ENCODE results near the gene TCF7L2. TPM values are rescaled to one million over a fixed set of nuclear protein-coding genes. Genes with fewer than 3 reads are reported as not detected.
A peak's percentile ranks its signal among the peaks of the same experiment; 100 is the strongest.

Gene TCF7L2
- total RNA-seq, 2 donors from 2014 or later, result 8.1 to 10.3 TPM

DNA sequence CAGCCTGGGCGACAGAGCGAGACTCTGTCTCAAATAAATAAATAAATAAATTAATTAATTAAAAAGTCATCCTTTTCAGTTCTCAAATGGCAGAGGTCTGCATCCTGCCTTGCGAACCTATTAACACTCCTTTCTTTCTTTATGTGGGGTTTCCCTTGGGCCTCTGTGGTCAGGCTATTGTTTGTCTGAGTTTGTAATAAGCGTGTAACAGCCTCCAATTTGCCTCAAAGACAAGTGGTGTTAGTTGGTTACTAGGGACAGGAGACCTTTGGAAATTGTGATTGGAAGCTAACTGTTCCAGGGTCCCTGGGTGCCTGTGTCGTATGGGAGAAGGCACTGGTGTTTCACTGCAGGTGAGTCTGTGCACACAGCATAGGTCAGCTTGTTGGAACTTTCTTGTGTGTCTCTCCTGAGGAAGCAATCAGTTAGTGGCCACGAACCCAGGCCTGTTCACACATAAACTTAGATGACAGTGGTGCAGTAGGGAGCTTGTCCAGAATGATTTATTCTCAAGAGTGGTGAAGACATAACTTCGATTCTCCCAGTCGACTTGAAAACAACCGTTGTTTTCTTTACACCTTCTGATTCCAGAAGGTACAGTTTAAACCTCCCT, 33.5 kb downstream of the TCF7L2 start:
- H3K36me3 Mint-ChIP-seq, result no peaks in the 10 kb centered on the region
- ATAC-seq (no peak), DNase-seq (ENCODE audit: low spot score) (no peak)
- peaks cover 34 to 41% of the 10 kb centered on the region in 2 donors for H3K27me3 Mint-ChIP-seq
- H3K9me3 Mint-ChIP-seq, result no peaks in the 10 kb centered on the region
- no peak overlapping the region for H3K4me3 Mint-ChIP-seq
- peaks cover 44 to 47% of the 10 kb centered on the region in 2 donors for H3K4me1 Mint-ChIP-seq (ENCODE audit: low read depth in 2 of 2)
- no peak overlapping the region for H3K27ac Mint-ChIP-seq

DNA sequence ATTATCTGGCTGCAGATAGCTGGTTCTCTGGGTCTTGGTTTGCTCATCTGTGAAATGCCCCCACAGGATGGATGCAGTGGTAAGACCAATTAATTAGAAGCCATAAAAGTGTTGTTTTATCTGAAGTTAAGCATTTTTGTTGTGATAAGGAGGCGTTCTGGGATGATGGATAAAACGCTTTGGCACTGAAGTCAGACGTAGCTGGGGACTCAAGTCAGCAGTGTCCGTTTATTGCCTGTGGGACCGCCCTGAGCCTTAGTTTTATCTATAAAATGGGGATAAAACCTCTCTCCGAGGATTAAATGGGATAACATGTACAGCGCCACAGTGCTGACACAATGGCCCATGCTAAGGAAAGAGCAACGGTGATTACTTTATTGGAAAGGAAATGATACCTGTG, 34.7 kb downstream of the TCF7L2 start:
- no peaks in the 10 kb centered on the region for H3K36me3 Mint-ChIP-seq
- ATAC-seq (no peak), DNase-seq (ENCODE audit: low spot score) (no peak)
- no peaks in the 10 kb centered on the region for H3K9me3 Mint-ChIP-seq
- no peak overlapping the region for H3K4me3 Mint-ChIP-seq
- H3K27me3 Mint-ChIP-seq, result peaks cover 35 to 45% of the 10 kb centered on the region in 2 donors
- no peak overlapping the region for H3K27ac Mint-ChIP-seq
- H3K4me1 Mint-ChIP-seq (ENCODE audit: low read depth in 2 of 2), result peaks cover 44 to 47% of the 10 kb centered on the region in 2 donors

DNA sequence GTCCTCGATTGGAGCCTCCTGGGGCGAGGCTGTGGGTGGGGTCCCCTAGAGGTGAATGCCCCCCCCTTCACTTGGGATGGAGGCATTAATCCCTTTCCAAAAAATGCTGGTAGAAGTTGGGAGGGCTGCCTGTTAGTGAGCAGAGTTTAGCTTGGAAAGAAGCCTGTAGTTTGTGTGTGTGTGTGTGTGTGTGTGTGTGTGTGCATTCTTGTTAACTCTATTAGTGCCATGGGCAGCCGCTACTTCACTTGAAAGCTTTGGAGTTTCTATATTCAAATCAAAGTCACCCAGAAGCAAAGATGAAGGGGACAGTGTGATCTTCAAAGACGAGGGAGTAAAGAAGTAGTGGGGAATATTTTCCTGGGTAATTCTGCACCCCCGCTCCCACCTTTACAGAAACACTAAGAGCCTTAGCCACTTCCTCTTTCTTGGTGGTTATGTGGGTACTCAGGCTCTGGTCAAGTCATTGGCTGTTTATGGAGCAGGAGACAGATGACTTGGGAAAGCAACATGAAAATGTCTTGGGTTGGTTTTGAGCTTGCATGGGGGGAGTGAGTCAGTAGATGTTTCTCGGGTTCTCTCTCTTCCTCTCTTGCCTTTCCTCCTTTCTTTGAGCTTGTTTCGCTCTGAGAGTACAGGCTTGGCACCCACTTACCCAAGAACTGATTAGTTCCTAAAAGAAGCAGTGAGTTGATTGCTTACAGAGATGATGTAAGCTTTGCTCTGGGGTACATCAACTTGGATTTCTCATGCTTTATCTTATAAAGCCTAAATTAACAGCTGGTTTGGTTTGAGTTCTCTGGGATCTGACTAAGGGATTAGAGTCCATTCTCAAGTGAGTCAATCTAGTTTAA, 35.9 kb downstream of the TCF7L2 start:
- DNase-seq (ENCODE audit: low spot score), result no peak
- Mint-ChIP-seq H3K36me3 (no peaks in the 10 kb centered on the region), H3K27ac (peak overlapping the region in 1 of 2 donors; percentile 77), H3K4me1 (ENCODE audit: low read depth in 2 of 2) (peaks cover 42 to 45% of the 10 kb centered on the region in 2 donors), H3K27me3 (peaks cover 35 to 45% of the 10 kb centered on the region in 2 donors), H3K9me3 (no peaks in the 10 kb centered on the region), H3K4me3 (peak overlapping the region; percentile 58)
- ATAC-seq, result peak; percentile 75 to 79

DNA sequence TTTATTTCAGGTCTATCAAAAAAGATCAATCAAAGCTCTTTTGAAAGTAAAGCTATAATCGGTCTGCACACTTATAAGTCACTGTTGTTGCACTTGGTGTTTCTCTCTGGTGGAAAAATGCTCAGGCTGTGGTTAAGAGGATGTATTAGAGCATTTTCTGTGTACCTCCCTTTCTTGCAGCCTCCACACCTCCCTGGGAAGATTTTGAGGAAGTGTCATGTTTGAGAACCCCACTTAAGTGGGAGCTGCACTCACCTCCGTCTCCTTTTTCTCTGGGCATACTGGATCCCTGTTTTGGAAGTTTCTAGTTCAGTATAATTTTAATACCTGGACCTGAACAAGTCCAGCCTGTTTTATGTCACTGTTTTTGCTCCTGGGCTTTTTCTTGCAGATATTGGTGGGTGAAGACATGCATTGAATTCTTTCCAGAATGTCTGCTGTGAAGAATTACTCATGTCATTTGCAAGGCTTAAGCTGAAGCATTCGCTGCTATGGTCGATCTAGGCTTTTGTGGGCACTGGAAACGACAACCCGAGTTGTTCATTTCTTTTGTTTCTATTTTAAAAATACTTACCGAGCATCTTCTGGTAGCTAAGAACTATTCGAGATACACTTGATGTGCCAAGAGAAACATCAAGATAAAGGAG, 36.6 kb downstream of the TCF7L2 start:
- ATAC-seq, result no peak
- Mint-ChIP-seq H3K9me3 (no peaks in the 10 kb centered on the region), H3K4me3 (peak overlapping the region; percentile 58), H3K36me3 (no peaks in the 10 kb centered on the region), H3K27ac (peak overlapping the region in 1 of 2 donors; percentile 77), H3K27me3 (peaks cover 35 to 45% of the 10 kb centered on the region in 2 donors), H3K4me1 (ENCODE audit: low read depth in 2 of 2) (peaks cover 34 to 38% of the 10 kb centered on the region in 2 donors)
- DNase-seq (ENCODE audit: low spot score), result no peak

DNA sequence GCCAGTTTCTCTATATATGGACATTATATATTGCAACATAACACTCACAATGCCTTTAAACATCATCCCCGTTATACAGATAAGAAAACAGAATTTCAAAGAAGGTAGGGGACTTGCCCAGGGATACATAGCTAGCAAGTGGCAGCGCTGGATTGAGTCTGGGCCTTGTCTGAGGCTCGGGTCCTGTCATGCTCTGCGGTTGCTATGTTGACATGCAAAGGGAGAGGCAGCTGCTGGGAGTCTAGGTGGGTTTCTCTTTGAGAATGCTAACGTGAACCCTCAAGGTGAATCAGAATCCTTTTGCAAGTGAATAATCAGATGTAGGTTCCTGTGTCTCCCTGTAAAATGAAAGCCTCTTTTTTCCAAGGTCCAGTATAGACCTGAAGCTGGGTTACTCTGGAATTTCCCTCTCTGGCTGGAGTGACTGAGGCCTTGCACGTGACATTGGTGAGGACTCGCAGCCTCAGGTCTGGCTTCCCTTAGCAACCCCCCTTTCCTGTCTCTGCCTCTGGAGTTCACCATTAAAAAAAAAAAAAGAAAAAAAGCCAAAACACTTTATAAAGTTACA, 38.9 kb downstream of the TCF7L2 start:
- ATAC-seq (no peak), DNase-seq (ENCODE audit: low spot score) (no peak)
- no peaks in the 10 kb centered on the region for H3K9me3 Mint-ChIP-seq
- H3K4me3 Mint-ChIP-seq, result no peak overlapping the region
- H3K36me3 Mint-ChIP-seq, result no peaks in the 10 kb centered on the region
- peaks cover 35 to 40% of the 10 kb centered on the region in 2 donors for H3K27me3 Mint-ChIP-seq
- no peak overlapping the region for H3K27ac Mint-ChIP-seq
- peaks cover 26 to 28% of the 10 kb centered on the region in 2 donors for H3K4me1 Mint-ChIP-seq (ENCODE audit: low read depth in 2 of 2)

DNA sequence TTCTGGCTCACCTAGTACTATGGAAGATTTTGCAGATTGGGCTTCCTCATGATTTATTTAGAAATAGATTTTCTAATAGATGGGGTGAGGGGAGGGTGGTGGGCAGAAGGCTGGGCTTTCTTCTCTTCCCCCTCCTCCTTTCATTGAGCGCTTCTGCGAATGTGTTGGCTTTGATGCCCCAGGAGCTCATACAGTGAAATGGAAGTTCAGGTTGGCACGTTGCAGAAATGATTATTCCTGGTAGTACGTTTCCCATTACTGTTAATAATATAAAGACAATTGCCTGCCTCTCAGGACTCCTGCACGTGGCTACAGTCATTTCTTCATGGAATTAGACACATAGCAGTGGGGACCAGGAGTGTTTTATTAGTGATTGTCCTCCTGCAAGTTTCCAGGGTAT, 39.8 kb downstream of the TCF7L2 start:
- no peak for ATAC-seq
- no peak for DNase-seq (ENCODE audit: low spot score)
- H3K4me3 Mint-ChIP-seq, result no peak overlapping the region
- H3K9me3 Mint-ChIP-seq, result no peaks in the 10 kb centered on the region
- H3K36me3 Mint-ChIP-seq, result no peaks in the 10 kb centered on the region
- peaks cover 26 to 27% of the 10 kb centered on the region in 2 donors for H3K4me1 Mint-ChIP-seq (ENCODE audit: low read depth in 2 of 2)
- no peak overlapping the region for H3K27ac Mint-ChIP-seq
- H3K27me3 Mint-ChIP-seq, result peaks cover 30 to 36% of the 10 kb centered on the region in 2 donors

DNA sequence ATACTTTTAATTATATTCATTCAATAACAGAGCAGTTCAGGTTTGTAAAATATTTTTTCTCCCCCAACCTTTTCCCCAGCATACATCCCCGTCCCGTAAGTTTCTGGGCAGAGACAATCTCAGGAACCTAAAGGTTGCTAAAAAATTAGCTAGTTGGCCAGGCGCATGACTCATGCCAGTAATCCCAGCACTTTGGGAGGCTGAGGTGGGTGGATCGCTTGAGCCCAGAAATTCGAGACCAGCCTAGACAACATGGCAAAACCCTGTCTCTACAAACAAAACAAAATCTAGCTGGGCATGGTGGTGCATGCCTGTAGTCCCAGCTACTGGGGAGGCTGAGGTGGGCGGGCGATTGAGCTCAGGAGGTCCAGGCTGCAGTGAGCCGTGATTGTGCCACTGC, 40.2 kb downstream of the TCF7L2 start:
- peaks cover 22 to 24% of the 10 kb centered on the region in 2 donors for H3K4me1 Mint-ChIP-seq (ENCODE audit: low read depth in 2 of 2)
- ATAC-seq (no peak), DNase-seq (ENCODE audit: low spot score) (no peak)
- H3K27me3 Mint-ChIP-seq, result peaks cover 26 to 31% of the 10 kb centered on the region in 2 donors
- no peak overlapping the region for H3K27ac Mint-ChIP-seq
- H3K4me3 Mint-ChIP-seq, result no peak overlapping the region
- no peaks in the 10 kb centered on the region for H3K9me3 Mint-ChIP-seq
- H3K36me3 Mint-ChIP-seq, result no peaks in the 10 kb centered on the region

DNA sequence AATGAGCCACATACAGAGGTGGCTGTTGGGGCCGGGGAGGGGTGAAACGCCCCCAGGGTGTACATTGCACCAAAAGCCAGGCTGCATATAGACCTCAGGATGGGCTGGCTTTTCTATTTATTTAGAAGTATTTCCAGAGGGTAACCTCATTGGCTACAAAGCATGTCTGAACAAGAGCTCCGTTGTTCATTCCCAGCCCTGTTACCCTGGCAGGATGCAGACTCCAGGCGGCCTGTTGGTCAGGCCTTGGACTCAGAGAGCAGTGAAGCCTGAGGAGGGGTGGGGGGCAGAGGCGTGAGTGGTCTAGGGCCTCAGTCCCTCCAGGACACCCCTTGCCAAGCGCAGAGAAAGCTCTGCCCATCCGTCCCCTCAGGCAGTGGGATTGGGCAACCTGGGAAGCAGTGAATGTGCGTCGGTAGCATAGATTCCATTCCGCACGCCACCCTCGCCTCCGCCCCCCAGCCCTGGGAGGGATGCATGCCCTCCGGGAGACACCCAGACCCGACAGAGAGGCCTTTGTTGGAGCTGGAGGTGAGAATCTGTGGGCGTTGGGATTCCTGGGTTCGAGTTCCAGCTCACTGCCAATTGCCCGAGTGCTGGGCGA, 41.9 kb downstream of the TCF7L2 start:
- H3K4me3 Mint-ChIP-seq, result no peak overlapping the region
- peaks cover 14% of the 10 kb centered on the region in 2 donors for H3K27me3 Mint-ChIP-seq
- H3K36me3 Mint-ChIP-seq, result no peaks in the 10 kb centered on the region

DNA sequence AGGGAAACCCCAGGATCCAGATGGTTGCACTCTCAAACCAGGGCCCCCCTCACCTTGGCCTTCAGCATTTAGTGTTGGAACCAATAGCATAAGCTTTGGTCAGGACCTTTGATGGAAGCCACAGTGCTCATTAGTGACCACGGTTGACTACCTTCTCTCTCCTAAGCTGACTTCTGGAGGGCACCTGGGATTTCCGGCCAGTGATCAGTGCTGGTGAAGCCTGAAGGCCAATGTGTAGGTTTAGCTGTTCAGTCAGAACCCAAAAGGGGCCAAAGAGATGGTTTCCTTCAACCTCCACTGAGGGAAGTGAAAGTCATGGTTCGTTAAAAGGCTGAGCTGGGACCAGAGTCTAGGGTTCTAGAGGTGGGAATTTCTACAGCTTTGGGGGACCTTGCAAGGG, 46.4 kb downstream of the TCF7L2 start:
- DNase-seq (ENCODE audit: low spot score) (no peak), ATAC-seq (no peak)
- Mint-ChIP-seq H3K4me1 (ENCODE audit: low read depth in 2 of 2) (peaks cover 0 to 3% of the 10 kb centered on the region in 2 donors), H3K9me3 (no peaks in the 10 kb centered on the region), H3K36me3 (no peaks in the 10 kb centered on the region), H3K4me3 (no peak overlapping the region), H3K27ac (no peak overlapping the region), H3K27me3 (peaks cover 0 to 3% of the 10 kb centered on the region in 2 donors)

More for the DNA sequence above, 41.9 kb downstream of the TCF7L2 start:
- Mint-ChIP-seq H3K9me3 (no peaks in the 10 kb centered on the region), H3K27ac (no peak overlapping the region), H3K4me1 (ENCODE audit: low read depth in 2 of 2) (peaks cover 5 to 10% of the 10 kb centered on the region in 2 donors)
- DNase-seq (ENCODE audit: low spot score), result peak; percentile 59
- ATAC-seq, result no peak

DNA sequence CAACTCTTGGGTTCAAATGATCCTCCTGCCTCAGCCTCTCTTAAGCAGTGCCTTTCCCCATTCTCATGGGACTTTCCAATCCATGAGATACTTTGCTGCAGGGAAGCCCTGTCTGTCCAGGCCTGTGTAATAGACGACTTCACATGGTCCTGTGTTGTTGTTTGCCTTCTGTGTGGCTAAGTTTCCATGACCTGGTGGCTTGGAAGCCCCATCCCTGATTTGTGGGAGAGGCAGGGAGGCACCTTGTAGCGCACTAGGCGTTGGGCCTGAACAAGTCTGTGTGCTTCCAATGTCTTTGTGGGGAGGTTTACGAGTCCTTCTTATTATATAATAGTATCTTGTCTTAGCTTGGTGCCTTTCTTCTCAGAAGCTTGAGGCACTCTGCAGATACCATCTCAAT, 49.1 kb downstream of the TCF7L2 start:
- no peak overlapping the region for H3K4me3 Mint-ChIP-seq
- H3K36me3 Mint-ChIP-seq, result no peaks in the 10 kb centered on the region
- peaks cover 8 to 11% of the 10 kb centered on the region in 2 donors for H3K27me3 Mint-ChIP-seq
- H3K4me1 Mint-ChIP-seq (ENCODE audit: low read depth in 2 of 2), result peaks cover 0 to 9% of the 10 kb centered on the region in 2 donors
- ATAC-seq (no peak), DNase-seq (ENCODE audit: low spot score) (no peak)
- no peaks in the 10 kb centered on the region for H3K9me3 Mint-ChIP-seq
- H3K27ac Mint-ChIP-seq, result no peak overlapping the region

DNA sequence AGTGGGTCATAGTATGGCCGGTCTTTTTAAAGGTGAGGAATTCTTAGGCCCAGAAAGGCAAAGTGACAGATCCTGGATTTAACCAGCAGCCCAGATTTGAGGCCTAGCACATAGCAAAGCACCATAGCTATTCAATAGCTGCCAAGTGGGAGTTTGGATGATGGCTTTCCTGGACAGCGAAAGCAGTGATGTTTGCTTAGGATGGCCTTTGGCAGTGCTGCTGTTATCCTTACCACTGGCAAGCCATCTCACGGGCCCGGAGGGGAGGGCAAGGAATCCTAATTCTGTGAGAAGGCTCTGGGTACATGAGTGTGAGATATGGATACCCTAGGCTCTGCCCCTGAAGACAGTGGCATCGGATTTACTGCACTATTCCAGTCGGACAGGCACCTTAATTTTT, 50.4 kb downstream of the TCF7L2 start:
- Mint-ChIP-seq H3K9me3 (no peaks in the 10 kb centered on the region), H3K27me3 (peaks cover 10 to 14% of the 10 kb centered on the region in 2 donors), H3K36me3 (no peaks in the 10 kb centered on the region), H3K4me3 (no peak overlapping the region), H3K27ac (no peak overlapping the region), H3K4me1 (ENCODE audit: low read depth in 2 of 2) (peaks cover 4 to 15% of the 10 kb centered on the region in 2 donors)
- ATAC-seq, result no peak
- DNase-seq (ENCODE audit: low spot score), result no peak

DNA sequence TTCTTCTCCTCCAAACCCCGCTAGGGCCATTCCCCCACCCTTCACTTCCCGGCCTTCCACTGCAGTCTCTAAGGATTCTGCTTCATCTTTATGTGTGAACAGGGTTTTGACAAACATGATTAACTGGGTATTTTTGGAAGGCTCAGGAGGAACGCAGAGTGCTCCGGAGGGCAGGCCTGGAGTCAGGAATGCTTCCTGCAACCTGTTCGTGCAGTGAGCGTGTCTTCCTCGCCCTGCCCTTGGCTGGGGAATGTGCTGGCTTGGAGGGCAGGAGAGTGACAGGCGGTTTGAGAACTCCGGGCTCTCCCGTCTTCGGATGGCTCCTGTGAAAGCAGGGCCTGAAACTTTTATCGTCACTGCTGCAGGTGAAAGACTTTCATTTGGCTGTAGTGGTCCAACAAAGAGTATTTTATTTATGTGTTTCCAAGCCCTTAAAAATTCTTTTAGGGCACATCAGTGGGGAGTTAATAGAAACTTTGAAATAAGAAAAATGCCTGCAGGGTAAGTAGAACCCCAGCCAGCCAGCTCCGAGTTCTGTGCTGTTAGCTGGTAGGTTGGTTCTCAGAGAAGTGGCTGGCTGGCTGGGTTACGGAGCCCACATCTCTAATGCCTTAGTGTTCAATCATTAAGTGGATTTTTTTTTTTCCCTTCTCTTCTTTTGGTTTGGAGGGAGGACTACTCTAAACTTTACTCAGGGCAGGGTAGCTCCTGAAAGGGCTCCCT, 51.0 kb downstream of the TCF7L2 start:
- DNase-seq (ENCODE audit: low spot score) (no peak), ATAC-seq (no peak)
- no peak overlapping the region for H3K27ac Mint-ChIP-seq
- H3K27me3 Mint-ChIP-seq, result peaks cover 16 to 18% of the 10 kb centered on the region in 2 donors
- peaks cover 10 to 19% of the 10 kb centered on the region in 2 donors for H3K4me1 Mint-ChIP-seq (ENCODE audit: low read depth in 2 of 2)
- H3K9me3 Mint-ChIP-seq, result no peaks in the 10 kb centered on the region
- H3K36me3 Mint-ChIP-seq, result no peaks in the 10 kb centered on the region
- H3K4me3 Mint-ChIP-seq, result no peak overlapping the region
